Stimulated activated CD4-positive, alpha-beta T cell treated with anti-CD3 and anti-CD28 coated beads, Interleukin-4, amount 100 ng/mL, for 48 hours (primary cell): ENCODE results near the gene LRRFIP1.
"Not testable (repeated sequence)": the region's sequence is repeated elsewhere in the genome, so short reads cannot be mapped to it uniquely, and the experiment has no call there.

Experiments used
- DNase-seq, 2 donors: peaks; one replicate each; pipeline ENCODE4 v3.0.0-alpha.2; 2020; ENCODE audit warnings: low read depth in 2 of 2

LRRFIP1 gene

DNA sequence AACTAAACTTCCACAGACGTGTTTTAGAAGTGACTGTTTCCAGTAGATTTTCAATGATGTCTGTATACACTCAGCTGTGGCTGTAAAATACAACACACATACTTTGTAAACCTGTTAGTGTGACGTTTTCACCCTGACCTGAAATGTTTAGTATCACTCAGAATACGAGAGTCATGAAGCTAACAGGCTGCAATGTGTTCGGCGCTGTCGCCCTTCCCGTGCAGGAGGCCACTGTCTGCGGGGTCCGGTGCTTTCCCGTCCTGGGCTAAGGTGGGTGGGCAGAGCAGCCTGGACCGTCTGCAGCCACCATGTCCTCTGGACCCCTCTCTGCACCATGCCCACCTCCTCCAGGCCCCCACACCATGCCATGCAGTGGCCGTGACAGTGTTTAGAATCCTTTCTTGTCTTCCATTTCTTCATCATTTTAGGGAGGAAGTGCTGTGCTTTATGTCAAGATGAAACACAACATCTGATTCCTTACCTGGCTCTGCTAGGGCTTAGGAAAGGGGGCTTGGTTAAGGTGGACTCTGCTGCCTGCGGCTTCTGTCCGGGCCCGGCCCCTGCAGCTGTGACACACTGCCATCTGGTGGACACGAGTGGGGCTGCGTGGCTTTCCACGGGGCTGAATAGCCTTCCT is 117.3 kb downstream of the LRRFIP1 start:
- peak; percentile 62 to 75 for DNase-seq

DNA sequence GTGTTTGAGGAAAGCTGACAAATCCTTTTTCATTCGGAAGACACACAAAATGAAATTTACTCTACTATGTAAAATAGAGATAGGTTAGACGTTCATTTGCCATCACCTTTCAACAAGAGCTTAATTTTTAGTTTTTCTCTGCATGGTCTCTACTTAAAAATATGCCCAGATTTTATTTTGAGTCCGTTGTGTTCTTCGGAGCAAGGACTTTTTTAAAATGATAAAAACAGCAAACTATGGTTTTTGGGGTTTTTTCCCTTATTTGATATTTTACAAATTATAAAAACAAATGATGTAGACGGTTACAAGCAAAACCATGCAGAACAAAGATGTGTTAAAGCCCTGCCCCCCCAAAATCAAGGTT is 117.8 kb downstream of the LRRFIP1 start:
- no peak for DNase-seq

DNA sequence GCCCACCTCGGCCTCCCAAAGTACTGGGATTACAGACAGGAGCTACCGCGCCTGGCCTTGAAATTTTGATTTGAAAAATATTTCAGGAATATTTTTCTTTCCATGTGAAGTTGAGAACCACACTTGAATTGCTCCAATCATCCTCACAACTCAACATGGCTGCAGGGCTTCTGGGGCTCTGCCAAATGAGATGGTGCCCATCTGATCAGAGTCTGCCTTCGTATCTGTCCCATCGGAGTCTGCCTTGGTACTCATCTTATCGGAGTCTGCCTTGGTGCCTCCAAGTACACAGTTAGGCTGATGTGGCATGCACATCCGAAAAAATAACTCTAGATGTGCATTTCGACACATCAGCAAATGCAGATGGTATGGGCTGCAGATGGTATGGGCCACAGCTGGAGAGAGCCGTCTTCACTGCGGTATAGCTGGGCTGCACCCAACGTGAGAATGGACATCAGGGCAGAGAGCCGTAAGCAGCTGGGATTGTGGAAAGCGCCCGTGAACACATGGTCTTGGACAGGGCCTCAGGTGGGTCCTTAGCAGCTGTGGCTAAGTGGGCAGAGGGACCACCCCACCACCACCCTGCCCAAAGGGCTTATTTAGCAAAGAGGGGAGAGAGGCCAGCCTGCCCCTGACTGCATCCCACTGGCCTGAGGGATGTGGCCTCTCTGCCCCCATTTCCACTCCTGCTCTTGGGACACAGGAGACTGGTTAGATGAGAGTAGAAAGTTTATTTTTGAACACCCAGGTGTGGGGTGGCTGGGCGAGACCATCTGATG is 119.1 kb downstream of the LRRFIP1 start:
- no peak for DNase-seq

DNA sequence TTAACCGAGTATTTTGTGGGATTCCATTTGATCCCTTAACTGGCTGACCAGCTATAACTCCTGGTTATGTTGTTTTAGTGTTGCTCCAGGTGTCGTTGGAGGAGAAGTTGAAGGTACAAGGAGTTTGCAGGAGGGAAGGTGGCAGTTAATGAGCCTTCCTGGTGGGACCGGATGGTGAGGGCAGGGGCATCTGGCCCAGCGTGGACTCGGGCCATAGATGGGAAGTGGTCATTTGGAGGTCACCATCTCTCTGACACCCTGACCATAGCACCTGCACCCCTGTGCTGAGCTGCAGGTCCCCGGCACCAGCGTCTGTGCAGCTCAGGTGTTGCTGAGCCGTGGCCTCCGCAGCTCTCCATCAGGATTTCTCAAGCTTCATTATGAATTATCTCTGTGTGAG is 119.8 kb downstream of the LRRFIP1 start:
- no peak for DNase-seq

DNA sequence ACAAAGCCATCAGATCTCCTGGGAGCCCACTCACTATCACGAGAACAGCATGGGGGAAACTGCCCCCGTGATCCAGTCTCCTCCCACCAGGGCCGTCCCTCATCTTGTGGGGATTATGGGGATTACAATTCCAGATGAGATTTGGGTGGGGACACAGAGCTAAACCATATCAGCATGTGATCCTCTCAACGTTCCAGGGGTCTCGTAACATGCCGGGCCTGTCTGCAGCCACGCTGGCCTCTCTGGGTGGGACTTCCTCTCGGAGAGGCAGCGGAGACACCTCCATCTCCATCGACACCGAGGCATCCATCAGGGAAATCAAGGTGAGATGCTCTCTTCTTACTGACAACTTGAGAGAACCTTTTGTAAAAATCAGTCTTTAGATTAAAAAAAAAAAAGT is 121.6 kb downstream of the LRRFIP1 start:
- no peak for DNase-seq

GRCh38 chr2:237749961-237750360 is 122.6 kb downstream of the LRRFIP1 start:
- DNase-seq: no peak

- DNase-seq: not testable (repeated sequence)
Observed at GRCh38 chr2:237750441-237750840, 123.1 kb downstream of the LRRFIP1 start.

GRCh38 chr2:237752761-237753165 is 125.4 kb downstream of the LRRFIP1 start:
- DNase-seq: peak in 1 of 2 donors; percentile 30

DNA sequence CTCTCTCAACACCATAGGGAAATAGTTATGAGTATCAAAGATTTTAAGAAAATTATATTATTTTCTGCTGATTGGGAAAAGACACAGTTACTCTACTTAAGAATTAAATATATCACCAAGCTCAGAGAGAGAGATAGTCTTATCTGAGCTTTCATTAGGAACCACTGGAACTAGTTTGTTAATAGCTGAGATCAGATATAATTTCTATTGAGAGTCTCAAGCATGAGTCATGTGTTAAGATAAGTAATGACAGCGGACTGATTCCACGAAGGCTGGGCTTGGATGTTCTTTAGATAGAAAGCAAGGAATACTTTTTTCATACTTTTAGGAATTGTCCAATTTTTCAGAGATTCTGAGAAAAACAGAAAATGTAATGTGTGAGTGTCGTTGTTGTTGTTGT is 126.8 kb downstream of the LRRFIP1 start:
- no peak for DNase-seq

DNA sequence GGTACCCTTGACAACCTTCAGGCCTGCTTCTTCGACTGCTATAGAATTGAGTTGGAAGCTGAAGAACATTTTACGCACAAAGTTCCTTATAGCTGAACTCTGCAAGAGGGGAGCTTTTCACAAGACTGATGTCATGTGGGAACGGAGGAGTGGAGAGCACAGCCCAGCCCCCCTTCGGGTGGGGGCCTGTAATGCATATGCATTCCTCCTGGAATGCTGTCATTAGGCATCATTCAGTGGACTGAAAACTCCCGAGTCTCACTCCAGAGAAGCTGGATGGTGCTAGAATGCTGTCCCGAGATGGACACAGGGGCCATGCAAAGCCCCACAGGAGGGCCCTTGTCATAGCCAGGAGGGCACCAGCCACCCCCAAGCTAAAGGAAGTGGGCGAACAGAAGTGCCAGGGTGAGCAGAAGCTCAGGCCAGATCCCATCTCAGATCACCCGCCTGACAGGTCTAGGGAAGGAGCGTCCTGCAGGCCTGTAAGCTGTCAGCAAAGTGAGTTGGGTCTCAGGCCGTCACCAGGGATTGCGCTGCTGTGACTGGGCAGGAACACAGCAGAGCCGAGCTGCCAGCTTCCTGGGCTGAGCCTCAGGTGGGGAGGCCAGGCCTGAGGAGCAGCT is 127.3 kb downstream of the LRRFIP1 start:
- DNase-seq: no peak

DNA sequence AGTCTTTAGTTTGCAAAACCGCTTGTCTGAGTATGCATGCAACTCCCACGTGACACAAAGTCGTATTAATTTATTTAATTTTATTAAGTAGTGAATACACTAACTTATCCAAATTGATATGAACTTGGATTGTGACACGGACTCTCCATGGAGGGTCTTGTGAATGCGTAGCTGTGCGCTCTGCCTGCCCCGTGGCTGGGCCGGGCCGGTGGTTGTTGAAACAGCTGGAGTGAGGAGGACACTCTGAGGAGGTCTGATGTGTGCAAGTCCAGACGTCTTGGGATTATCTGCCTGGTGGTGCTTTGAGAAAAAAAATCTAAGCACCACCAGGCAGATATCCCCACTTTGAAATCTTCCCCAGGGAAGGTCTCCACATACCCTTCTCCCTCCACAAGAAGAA is 130.2 kb downstream of the LRRFIP1 start:
- no peak for DNase-seq

DNA sequence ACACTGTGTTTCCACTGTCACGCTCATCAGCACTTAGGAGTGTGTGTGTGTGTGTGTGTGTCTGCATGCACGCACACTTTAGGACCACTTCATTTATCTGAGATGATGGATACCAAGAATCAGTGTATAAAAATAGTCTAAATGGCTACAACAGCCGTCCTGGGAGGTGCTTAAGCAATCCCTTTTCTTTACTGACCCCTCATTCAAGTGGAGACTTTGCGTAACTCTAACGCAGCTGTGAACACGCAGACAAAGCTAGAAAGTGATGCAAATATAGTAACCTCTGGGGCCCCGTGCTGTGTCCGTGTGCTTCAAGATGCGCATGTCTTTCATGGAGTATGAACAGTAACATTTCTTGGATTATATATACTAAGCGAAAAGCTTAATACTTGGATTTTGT is 130.8 kb downstream of the LRRFIP1 start:
- DNase-seq: no peak

DNA sequence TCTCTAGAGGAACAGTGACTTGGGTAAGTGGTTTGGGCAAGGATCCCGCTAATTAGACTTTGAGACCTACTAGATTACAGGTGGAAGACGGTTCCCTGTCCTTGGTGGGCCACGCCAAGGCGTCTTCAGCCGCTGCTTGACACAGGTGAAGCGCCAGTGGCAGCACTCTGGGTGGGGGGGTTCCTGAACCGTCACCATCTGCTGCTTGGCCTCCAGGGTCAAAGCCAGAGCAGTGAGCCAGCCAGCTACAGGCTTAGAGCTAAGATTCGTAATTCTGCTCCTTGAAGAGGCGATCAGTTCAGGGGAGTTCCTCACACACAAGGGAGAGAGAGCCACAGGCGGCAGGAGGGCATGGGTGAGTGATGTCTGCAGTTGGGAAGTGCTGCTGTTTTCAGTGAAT is 131.8 kb downstream of the LRRFIP1 start:
- no peak for DNase-seq

DNA sequence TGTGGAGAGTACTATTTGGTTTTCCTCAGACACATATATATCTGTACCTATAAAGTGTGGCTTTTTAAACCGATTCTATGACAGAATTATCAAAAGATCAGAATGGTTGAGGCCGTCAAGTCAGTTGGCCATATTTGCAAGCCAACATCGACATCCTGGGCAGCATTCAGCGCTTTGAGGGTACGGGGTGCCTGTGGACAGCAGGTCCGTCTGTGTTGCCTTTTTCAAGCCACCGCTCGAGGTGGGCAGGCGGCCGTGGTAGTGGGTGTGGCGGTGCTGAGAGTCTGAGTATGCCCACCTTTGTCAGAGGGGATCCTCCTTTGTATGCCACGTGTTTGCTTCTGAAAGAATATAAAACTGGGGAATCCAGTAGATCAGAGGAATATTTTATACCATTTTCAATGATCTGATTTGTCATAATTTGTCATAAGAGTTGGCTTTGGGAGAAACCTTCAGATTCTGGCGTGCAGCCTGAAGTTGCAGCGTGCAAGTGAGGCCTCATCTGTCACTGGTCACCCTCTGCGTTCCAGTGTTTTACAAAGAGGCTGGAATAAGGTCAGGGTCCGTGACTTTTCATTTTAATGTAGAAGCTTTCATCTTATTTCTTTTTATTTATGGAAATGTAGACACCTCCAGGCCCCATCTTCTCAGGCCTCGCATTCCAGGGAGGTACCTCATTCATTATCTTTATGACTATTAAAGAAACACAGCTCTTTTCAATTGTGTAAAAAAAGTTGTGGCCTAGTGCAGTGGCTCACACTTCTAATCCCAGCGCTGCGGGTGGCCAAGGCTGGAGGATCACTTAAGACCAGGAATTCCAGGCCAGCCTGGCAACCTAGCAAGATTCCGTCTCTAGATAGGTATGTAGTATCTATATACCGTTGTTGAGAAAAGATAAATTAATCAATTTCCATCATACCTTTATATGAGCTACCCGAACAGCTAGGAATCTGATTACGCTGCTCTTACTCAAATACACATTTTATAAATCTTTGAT is 133.4 kb downstream of the LRRFIP1 start:
- DNase-seq: no peak

DNA sequence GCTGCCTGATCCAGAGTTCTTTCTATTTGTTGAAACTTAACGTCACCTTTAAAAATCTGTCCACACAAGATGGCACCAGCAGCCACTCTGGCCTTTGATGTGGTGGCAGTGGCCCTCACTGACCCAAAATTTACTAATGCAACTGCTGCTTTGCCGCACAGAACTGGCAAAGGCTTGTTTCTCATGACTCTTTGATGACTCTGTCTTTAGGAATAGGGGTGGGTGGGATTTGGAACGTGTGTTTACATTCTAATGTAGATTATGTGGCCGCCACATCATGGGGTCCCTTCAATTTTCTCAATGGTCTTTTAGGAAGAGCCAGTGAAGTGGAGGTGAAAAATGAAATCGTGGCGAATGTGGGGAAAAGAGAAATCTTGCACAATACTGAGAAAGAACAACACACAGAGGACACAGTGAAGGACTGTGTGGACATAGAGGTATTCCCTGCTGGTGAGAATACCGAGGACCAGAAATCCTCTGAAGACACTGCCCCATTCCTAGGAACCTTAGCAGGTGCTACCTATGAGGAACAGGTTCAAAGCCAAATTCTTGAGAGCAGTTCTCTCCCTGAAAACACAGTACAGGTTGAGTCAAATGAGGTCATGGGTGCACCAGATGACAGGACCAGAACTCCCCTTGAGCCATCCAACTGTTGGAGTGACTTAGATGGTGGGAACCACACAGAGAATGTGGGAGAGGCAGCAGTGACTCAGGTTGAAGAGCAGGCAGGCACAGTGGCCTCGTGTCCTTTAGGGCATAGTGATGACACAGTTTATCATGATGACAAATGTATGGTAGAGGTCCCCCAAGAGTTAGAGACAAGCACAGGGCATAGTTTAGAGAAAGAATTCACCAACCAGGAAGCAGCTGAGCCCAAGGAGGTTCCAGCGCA is 135.2 kb downstream of the LRRFIP1 start:
- not testable (repeated sequence) for DNase-seq

DNA sequence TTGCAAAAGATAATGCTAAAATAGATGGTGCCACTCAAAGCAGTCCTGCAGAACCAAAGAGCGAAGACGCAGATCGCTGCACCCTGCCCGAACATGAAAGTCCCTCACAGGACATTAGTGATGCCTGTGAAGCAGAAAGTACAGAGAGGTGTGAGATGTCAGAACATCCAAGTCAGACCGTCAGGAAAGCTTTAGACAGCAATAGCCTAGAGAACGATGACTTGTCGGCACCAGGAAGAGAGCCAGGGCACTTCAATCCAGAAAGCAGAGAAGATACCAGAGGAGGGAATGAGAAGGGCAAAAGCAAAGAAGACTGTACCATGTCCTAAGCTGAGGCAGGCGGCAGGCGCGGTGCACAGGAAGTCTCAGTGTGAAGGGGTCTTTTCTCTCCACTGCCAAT is 136.4 kb downstream of the LRRFIP1 start:
- no peak for DNase-seq

DNA sequence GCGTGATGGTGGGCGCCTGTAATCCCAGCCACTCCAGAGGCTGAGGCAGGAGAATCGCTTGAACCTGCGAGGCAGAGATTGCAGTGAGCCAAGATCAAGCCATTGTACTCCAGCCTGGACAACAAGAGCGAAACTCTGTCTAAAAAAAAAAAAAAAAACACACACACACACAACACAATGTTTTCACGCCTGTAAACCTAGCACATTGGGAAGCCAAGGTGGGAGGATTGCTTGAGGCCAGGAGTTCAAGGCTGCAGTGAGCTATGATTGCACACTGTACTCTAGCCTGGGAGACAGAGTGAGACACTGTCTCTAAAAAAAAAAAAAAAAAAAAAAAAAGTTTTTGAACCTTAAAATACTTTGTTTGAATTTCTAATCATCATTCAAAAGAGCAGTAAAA is 137.7 kb downstream of the LRRFIP1 start:
- not testable (repeated sequence) for DNase-seq

DNA sequence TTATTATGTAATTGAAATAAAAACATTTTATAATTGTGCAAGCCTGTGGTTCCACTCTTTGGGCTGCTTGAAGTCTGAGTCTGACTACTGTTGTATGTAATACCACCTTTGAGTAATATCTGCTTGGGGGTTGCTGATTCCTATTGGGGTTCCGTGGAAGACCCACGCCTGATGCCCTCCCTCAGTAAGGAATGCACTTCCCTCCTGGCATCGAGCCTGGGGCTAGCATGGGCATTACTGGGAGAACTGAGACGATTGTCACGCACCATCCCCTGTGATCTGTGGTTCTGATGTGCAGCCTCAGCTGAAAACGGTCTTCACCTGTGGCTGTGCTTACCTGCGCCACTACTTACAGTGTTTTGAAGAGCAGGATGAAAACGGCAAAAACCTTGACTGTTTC is 138.5 kb downstream of the LRRFIP1 start:
- DNase-seq: no peak

GRCh38 chr2:237766340-237766739 is 139.0 kb downstream of the LRRFIP1 start:
- no peak for DNase-seq

DNA sequence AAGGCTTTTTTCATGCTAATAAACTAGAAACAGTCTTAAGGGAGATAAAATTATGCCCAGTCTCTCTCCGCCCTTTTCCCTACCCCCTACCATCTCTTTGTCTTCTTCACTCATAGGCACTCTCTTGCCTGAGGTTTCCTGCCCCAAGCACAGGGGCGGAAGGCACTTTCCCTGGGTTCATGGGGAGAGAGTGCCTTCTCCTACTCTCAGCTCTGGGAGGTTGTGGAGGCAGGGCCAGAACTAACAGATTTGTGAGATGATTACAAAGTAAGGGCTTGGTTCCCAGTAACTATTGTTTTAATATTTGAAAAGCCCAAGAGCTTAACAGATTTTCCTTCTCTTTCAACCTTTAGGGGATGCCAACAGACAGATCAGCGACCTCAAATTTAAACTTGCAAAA is 145.1 kb downstream of the LRRFIP1 start:
- DNase-seq: no peak

DNA sequence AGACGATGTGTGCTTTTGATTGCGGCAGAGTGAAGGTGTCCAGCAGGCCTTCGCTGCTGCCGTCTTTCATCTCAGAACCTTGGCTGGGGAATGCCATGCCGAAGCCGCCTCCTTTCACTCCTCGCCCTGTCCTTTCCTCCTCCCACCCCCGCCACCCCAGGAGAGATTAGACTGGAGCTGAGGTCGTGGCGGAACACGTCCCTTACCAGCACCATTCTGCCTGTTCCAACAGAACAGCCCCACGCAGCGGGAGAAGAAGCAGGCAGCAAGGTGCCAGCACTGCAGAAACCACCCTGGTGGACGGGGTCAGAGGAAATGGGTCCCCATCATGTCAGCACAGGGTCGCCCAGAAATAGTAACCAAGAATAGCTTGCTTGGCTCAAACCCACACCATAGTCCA is 146.4 kb downstream of the LRRFIP1 start:
- no peak for DNase-seq
